ENCODE measurements around the gene KIAA1549.

- TF ChIP-seq CTCF (IDR thresholded peaks at IDR 0.05) = no peak
- no peak for TF ChIP-seq POLR2A (IDR thresholded peaks at IDR 0.05)
Observed at GRCh38 chr7:138935465-138936011, 45.7 kb downstream of the KIAA1549 start.

Data from Peyer's patch (tissue), 4 donors.